Measurements from ENCODE around the gene GABRB1.

GABRB1 gene

DNA sequence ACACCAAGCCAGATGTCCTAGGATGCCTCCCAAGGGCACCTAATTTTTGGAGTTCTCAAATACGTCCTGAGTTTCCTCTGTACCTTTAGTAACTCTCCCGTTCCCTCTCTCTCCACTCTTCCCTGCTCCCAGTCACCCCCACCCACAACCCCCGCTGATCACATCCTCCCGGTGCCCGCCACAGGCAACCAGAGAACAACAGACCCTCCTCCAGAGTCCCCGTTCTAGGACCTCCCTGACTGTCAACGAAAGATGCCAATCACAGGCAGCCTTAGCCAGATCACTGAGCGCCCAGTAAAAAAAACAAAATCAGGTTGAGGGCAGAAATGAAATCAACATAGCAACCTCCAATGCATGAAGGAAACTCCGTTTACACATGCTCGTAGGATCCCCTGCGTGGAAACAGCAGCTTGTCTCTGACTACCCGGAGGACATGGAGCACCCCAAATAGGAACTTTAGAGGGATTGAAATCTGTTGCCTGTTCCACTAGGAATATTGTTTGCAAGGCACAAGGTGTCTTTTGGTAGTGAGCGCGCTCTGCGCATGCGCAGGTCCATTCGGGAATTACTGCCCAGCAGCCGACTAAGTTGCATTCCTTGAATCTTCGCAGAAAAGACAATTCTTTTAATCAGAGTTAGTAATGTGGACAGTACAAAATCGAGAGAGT, at the start of gene GABRB1:
TSS of gene GABRB1 (plus strand) at position 557 of the 668 bp plus-strand sequence.
- DNase-seq (ENCODE audit: low read depth), result no peak

DNA sequence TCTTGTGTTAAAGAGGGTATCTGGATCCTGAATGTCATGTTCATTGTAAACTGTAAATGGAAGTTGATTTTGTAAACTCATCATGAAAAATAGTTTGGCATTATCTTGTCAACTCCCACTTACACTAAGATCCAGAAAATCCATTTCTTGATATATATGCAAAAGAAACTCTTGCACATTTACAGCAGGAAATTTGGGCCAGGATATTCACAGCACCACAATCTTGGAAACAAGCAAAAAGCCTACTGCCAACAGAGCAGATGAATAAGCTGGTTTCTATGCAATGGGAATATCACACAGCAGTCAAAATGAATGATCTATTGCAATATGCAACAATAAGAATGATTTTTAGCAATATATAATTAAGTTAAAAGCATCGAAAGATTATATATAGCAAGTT, 46.6 kb upstream of the GABRB1 start:
- no peak for DNase-seq (ENCODE audit: low read depth)

DNA sequence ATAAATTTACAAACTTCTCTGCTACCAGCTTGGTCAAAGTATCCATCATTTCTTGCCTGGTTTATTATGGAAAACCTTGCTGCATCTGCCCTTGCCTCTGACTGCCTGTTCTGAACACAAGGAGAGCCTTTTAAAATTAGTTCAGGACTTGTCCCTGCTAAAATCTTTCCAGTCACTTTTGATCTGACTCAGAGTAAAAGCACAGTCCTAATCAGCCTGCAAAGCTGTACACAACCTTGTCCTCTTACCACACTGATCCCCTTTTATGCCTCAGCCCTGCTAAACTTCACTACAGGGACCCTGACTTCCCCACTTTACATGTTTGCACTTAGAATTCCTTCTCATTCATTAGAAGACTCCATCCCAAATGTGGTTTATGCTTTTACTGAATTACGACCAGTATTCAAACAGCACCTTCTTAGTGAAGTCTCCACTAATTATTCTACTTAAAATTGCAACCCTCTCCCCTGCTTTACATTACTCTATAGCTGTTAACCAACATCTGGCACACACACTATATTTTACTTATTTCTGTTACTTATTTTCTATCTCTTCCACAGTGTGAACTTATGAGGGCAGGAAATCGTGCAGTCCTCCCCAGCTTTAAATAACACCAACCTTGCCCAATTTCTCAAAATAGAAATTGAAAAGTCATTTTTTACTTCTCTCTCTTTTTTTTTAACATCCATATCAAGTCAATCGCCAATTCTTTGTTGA, 44.3 kb upstream of the GABRB1 start:
- no peak for DNase-seq (ENCODE audit: low read depth)

DNA sequence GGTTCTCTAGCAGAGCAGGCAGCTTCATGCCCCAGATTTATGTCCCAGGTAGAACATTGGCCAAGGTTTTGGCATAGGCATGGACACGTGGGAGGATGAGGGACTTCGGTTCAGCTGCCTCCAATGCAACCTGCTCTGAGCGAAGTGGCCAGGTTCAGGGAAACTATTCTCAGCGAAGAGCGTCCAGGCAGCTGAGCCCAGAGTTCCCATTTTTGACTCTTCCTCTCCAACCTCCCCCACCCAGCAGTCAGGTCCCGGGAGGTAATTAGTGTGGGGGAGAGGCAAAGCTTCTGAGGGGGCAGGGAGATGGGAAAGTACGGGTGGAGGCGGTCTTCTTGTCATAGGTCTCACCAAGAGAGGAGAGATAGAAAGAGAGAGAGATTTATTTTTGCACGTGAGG, 39.0 kb upstream of the GABRB1 start:
- DNase-seq (ENCODE audit: low read depth), result no peak

DNA sequence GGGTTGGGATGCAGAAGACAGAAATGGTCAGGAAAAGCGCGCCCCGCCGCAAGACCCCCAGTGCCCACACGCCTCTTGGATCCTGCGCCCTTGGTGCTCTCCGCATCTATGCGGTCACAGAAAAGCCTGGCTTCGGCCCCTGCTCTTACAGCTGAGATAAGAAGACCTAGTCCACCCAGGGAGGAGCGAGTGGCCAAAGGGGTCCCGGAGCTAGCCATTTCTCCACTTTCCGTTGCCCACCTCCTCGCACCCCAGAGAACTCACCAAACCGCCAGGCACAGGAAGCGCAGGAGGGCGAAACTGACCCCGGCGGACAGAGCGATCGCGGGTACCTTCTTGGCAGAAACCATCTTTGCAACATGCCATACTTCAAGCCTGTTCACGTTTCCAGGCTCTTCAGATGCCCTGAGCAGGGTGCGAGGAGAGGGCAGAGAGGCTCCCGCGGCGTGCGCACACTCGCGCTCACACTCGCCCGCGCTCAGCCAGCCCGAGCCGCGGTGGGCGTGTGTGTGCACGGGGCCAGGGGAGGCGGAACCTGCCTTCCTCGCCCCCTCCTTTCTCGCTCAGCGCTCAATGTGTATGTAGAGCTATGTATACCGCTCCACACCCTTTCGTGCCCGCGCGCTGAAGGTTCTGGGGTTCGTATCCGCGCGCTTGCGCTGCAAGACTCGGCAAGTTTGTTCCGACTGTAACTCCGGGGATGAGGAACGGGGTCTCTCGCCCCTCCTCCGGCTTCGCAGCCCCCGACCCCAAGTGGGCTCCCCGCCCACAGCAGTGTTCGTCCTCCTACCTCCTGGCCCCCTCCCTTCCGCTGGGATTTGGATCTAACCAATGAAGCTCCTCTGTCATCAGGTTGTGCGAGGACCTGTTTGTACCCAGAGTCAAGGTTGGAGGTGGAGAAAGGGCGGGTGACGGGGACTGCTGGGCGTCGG, 38.0 kb upstream of the GABRB1 start, which contains the start of gene GABRA4:
TSS of gene GABRA4 (minus strand) at position 507 of the 932 bp plus-strand sequence. CDS start at position 350, 157 bp downstream.
- no peak for DNase-seq (ENCODE audit: low read depth)

DNA sequence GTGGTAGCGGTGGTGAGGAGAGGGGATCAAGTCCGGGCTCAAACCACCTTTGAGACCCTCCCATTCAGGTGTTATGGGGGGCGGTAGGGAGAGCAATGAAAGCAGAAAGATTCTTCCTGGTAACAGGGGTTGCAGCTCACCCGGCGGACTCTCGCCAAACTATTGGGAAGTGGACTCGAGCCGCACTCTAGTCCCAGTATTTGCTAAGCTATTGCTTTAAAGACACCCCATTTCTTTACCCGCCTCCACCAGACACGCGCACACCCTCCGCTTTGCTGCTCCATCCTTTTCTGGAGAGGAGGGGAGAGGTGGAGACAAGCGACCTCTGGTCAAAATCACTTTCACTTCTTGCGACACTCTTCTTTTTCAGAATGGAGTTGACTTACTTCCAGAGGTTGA, 37.4 kb upstream of the GABRB1 start:
- DNase-seq (ENCODE audit: low read depth), result no peak

DNA sequence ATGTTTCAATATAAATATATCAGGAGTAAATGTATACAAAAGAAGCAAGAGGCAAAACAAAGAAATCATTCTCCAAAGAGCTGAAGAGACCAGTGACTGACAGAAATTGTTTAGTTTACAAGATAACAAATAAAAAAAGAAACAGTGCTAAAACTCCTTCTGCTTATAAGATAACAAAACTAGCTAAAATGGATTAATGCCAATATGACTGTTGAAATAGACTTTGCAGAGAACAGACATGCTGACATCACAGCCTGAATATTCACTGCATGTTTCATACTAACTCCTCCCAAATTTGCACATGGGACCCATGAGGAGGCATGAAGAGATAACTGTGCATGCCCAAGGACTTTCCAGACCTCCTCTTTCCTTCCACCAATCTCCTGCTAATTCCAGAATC, 31.8 kb upstream of the GABRB1 start:
- DNase-seq (ENCODE audit: low read depth), result no peak

DNA sequence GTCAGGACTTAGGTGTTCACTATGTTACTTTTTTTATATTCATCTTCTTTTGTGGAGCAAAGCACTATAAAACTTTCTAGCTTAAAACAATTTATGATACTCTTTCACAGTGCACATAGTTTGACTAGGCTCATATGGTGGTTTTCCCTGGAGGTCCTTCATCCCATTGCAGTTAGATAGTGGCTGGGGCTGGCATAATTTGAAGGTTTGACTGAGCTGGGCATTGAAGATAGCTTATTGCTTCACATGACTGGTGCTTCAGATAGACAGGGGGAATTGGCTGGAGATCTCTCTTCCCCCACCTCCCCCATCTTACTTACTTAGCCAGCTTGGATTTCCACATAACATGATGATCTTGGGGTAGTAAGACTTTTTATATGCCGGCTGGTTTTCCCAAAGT, 31.0 kb upstream of the GABRB1 start:
- DNase-seq (ENCODE audit: low read depth), result no peak

DNA sequence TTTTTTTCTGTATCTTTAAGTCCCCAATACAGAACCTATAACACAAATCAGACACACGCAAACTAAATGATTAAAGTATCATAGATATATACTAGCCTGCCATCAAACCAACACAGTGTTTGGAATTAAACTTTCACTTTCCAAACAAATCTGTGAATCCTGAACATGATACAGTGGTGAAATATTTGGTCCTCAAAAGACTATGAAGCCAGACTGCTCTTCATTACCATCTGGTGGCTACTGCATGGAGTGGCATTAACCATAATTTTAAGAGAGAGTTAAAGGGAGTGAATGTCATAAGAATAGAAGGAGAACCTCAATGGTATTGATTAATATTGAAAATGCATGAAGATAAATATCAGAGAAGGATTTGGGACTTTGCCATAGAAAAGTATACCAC, 28.8 kb upstream of the GABRB1 start:
- DNase-seq (ENCODE audit: low read depth), result no peak

DNA sequence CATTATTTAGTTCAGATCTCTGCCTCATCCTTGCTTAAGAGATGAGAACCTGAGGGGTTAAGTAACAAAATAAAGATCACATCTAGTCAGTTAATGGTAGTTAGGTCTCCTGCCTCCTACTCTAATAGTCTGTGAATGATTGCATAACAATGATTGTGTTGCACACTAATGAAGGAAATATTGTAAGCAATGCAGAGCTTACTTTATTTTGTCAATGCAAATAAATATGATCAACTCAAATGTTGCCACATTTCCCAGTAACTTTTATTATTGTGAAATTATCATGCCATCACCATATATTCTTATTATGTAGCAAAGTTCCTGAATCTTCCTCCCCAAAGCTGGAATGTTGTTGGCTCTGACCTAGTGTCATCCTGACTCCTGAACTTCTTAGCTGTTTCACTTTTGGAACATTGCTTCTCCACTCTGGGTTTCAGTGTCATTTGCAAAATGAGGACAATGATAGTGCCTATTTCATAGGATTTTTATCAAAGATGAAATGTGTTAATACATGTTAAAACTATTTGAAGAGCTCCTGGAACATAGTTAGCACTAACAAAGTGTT, 20.9 kb upstream of the GABRB1 start:
- no peak for DNase-seq (ENCODE audit: low read depth)

DNA sequence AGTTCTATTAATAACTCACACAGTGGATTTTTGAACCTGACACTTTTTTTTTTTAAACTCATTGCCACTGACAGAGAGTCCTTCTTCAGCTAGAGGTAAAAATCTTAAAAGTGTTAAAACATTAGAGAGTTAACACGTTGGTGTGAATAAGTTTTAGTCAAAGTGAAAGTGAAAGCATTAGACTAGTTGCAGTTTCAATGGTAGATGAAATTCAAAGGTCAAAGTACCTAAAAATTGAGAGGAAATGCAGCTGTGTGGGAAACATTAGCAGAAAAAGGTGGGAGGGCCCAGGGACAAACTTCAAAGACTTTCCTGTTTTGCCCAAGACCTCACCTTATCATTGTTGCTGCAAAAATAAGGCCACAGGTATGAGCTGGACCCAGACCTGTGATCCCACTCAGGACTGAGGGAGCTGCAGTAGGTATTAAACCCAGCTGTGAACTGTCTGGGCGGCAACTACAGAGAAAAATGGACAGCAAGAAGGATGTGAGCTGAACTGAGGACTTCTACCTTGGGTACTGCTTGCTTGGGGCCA, 20.4 kb upstream of the GABRB1 start:
- DNase-seq (ENCODE audit: low read depth), result no peak

DNA sequence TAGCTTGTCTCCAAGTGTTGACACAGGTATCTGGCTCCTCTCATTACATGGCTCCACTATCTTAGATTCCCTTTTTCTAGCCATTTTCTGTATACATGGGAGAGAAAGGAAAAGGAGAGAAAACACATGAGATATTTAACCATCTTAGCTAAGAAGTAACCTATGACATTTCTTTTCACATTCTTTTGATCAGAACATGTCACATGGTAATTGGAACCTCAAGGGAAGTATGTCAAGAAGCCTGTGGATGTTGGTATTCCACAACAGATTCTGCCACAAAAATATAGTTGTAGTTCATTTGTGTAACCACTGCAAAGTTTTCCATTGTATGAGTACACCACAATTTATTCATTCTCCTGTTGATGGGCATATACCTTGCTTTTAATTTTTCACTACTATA, 18.7 kb upstream of the GABRB1 start:
- no peak for DNase-seq (ENCODE audit: low read depth)

DNA sequence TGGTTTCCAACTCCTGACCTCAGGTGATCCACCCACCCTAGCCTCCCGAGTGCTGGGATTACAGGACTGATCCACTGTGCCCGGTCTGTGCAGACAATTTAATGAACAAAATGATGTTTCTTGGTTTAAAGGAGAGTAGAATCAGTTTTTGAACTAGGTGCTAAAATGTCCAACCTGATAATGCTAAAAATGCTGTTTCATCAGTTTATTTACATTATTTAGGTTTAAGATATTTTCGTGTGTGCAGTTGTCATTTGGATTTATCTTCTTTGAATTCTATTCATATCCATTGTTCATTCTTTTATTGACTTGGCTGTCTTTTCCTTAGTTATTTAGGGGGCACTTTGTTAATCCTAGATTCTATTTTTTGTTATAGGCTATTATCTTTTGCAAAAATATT, 18.0 kb upstream of the GABRB1 start:
- no peak for DNase-seq (ENCODE audit: low read depth)

DNA sequence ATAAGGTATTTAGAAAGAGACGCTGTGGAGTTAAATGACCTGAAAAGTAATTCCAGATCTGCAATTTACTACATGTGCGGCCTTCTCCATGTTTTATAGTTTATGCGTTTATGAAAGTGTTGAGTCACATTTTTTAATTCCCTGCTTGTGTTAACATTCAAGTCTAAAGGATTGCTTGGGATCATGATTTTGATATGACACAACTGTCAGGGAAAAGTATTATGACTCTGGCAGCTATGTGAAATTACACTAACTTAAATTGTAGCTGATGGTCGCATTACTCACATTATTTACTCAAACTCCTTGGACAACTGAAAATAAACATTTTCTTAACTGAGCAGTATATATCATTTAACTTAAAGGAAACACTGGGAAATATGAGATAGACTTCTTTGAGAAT, 14.3 kb upstream of the GABRB1 start:
- DNase-seq (ENCODE audit: low read depth), result no peak

DNA sequence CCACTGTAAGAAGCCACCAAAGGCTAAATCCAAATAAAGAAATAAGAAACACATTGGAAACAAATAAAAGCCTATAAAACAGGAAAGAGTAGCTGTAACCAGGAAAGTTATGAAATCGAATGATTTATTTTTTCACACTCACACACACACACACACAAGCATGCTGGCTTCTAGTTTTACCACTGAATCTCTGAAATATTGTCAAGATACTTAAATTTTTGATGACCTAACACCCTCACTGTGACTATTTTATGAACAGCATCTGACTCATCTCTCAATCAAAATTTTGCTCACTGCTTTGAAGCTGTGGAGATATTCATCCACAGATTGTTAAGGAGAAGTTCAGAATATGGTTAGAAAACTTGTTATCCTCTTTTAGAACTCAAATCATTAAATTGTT, 13.9 kb upstream of the GABRB1 start:
- no peak for DNase-seq (ENCODE audit: low read depth)

DNA sequence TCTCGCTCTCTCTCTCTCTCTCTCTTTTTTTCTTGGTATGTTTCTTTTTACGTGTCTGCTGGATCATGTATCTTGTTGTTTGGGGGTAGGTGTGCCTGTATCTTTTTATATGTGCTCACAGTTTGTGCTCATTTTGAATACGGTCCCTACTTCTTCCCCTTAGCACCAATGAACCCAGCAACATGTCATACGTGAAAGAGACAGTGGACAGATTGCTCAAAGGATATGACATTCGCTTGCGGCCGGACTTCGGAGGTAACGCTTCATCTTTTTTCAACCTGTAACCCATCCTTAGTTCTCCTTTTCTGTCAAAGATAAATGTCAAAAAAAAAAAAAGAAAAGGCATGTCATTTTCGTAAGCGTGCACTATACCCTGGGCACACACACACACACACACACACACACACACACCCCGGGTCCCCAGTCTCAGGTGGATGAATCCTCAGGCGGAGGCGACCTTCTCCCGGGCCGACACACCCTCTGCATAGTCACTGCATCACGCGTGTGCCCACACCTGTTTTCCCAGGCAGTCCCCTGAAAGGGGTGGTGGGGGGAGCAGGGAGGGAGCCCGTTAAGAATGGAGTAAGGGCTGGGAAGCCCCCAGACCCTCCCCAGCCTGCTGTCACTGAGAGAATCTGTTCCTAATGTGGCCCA, 511 bp downstream of the GABRB1 start:
- DNase-seq (ENCODE audit: low read depth), result no peak

DNA sequence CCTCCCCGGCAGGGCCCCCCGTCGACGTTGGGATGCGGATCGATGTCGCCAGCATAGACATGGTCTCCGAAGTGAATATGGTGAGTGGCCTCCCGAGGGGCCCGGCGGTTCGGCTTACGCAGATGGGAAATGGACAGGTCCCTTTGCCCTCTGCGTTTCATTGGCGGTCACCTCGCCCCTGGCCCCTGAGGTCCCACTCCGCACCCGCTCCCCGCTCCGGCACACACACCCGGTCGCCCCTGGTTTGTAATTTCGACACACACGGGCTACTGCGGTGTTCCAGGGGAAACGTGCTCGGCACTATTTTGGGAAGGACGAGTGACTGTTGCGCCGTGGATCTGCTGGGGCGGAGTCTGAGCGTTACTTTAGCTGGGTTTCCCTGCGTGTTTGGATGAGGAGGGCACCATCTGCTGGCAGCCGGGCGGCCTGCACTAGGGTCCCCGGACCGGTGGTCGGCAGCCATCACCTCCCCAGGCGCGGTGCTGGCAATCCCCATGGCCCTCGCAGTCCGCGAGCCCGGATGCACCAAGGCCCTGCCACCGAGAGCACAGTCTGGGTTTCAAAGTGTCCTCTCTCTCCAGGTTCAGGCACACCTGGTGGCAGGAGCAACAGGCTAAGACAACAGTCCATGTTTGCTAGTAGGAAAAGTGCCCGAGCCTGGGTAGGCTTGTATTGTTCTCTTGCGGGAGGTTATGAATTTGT, 1.2 kb downstream of the GABRB1 start:
- DNase-seq (ENCODE audit: low read depth), result no peak

DNA sequence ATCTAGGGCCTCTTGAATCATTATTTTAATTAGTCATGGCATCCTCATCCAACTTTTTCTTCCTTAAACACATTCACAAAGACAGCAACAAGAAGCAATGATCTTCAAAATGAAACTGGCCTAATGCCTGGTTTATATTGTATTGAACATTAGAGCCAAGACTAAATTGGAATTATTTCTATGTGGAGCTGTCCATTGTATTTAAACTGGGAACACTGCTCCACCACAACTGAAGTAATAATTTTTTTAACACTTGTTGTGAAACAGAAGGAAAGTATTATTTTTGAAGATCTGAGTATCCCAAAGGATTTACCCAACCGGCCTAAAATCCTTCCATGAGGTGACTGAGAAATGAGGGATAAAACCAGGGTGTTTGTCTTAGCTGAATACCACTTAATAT, 6.9 kb downstream of the GABRB1 start:
- DNase-seq (ENCODE audit: low read depth), result no peak

DNA sequence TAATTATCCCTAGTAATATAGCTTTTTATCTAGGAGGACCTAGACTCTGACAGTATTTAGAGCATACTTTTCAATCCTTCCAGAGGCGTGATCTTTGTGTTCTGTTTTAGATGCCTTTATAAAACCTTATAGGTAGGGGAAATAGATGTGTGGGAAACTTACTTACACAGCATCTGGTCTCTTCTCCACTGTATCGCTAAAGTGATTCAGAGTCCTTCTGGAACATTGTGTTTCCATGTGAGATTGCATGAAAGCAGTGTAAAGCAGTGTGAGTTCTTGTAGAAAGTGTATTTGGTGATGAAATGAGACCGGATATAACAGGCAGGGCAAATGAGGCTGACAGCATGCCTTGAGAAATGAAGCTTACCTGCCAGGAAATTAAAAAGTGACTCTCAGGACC, 9.5 kb downstream of the GABRB1 start:
- no peak for DNase-seq (ENCODE audit: low read depth)

DNA sequence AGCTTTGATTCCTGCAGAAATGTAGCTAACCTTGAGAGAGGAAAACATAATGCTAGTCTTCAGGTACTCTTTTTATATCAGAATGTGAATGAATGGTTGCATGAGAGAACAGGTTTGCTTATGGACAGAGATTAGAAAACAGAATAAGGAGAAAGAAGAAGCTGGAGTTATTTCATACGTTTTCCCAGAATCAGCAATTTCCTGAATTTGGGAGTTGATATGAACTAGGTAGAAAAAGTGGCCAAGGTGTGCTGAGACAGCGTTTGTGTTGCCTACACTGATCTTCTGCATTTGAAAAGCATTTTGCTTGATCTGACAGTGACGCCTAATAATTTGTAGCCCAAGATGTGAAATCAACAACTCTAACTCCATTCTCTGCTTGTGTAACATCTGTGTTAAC, 12.5 kb downstream of the GABRB1 start:
- DNase-seq (ENCODE audit: low read depth), result no peak

DNA sequence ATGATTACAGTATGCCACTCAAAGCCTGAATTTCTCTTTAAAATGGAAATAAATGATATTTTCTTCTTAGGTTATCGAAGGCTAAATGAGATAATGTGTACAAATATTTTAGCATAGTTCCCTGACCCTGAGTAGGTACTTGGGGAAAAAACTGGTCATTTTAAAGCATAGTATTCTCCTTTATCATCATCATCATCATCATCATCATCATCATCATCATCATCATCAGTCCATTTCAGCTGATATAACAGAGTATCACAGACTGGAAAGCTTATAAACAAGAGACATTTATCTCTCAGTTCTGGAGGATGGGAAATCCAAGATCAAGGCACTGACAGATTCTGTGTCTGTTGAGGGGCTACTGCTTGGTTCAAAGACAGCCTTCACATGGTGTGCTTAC, 13.9 kb downstream of the GABRB1 start:
- no peak for DNase-seq (ENCODE audit: low read depth)

All from stimulated activated CD8-positive, alpha-beta memory T cell treated with anti-CD3 and anti-CD28 coated beads, Interleukin-12 subunit alpha, Interleukin-12 subunit beta, amount 100 ng/mL, for 1 hour (primary cell).